ENCODE measurements around the gene SH3D19. TPM values are rescaled to one million over a fixed set of nuclear protein-coding genes. Genes with fewer than 3 reads are reported as not detected.

The SH3D19 gene
- total RNA-seq, 3 donors from 2014 or later: 97.5 to 140 (median 102) TPM

DNA sequence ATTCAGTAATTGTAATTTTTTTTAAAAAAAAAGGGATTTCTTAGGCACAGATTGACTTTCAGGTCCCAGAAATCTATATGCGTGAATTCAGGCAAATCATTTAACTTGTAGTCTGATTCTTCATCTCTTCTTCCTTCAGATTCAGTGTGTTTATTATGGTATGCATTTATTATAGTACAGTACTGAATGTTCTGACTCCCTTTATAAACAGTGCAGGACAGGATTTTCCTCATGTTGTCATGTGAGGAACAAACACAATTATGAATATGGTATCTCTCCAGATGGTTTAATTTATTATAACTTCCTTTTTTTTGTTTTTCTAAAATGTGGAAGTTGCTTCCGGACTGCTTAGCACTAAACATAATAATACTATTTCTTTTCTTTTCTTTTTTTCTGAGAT, 171.8 kb downstream of the SH3D19 start:
- H3K36me3 ChIP-seq (ENCODE audit: low read depth): no peaks in the 10 kb centered on the region
- ATAC-seq (peak; percentile 54), DNase-seq (no peak)
- H3K9me3 ChIP-seq: no peaks in the 10 kb centered on the region
- TF ChIP-seq, protein P1, sequence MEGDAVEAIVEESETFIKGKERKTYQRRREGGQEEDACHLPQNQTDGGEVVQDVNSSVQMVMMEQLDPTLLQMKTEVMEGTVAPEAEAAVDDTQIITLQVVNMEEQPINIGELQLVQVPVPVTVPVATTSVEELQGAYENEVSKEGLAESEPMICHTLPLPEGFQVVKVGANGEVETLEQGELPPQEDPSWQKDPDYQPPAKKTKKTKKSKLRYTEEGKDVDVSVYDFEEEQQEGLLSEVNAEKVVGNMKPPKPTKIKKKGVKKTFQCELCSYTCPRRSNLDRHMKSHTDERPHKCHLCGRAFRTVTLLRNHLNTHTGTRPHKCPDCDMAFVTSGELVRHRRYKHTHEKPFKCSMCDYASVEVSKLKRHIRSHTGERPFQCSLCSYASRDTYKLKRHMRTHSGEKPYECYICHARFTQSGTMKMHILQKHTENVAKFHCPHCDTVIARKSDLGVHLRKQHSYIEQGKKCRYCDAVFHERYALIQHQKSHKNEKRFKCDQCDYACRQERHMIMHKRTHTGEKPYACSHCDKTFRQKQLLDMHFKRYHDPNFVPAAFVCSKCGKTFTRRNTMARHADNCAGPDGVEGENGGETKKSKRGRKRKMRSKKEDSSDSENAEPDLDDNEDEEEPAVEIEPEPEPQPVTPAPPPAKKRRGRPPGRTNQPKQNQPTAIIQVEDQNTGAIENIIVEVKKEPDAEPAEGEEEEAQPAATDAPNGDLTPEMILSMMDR (IDR thresholded peaks at IDR 0.05): no peak
- no peaks in the 10 kb centered on the region for H3K4me1 ChIP-seq (ENCODE audit: low read depth)
- intact Hi-C loops (cut with DNase I, micrococcal nuclease): no loop called here
- H3K4me3 ChIP-seq: no peak overlapping the region

DNA sequence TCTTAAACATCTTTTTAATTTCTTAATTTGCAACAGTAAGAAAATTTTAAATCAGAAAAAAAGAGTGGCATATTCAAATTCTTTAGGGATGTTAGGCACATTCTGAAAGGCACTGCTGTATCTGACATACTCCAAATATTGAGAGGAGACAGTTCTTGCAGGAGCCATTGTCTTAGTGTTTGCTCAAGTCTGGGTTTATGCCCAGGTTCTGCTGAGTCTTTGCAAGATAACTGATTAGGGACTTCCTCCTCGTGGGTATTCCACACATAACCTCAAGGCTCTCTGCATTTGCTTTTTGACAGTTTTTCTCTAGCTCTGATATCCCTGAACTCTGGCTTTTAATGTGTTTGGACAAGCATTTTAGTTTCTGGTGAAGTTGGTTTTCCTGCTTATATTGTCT, 173.4 kb downstream of the SH3D19 start:
- Histone ChIP-seq H3K36me3 (ENCODE audit: low read depth) (no peaks in the 10 kb centered on the region), H3K9me3 (no peaks in the 10 kb centered on the region), H3K4me3 (no peak overlapping the region), H3K4me1 (ENCODE audit: low read depth) (no peaks in the 10 kb centered on the region)
- TF ChIP-seq, protein P1 (IDR thresholded peaks at IDR 0.05): no peak
- intact Hi-C loops (cut with DNase I, micrococcal nuclease): no loop called here
- ATAC-seq: no peak
- DNase-seq: no peak

GRCh38 chr4:151150821-151151580, 174.4 kb downstream of the SH3D19 start:
- ATAC-seq (no peak), DNase-seq (no peak)
- Histone ChIP-seq H3K4me3 (no peak overlapping the region), H3K36me3 (ENCODE audit: low read depth) (no peaks in the 10 kb centered on the region), H3K4me1 (ENCODE audit: low read depth) (no peaks in the 10 kb centered on the region), H3K9me3 (no peaks in the 10 kb centered on the region)
- intact Hi-C loops (cut with DNase I, micrococcal nuclease): no loop called here
- TF ChIP-seq, protein P1 (IDR thresholded peaks at IDR 0.05): no peak

- Histone ChIP-seq H3K4me1 (ENCODE audit: low read depth) (no peaks in the 10 kb centered on the region), H3K36me3 (ENCODE audit: low read depth) (no peaks in the 10 kb centered on the region), H3K4me3 (no peak overlapping the region), H3K9me3 (no peaks in the 10 kb centered on the region)
- ATAC-seq (no peak), DNase-seq (no peak)
- intact Hi-C loops (cut with DNase I, micrococcal nuclease): no loop called here
- TF ChIP-seq, protein P1 (IDR thresholded peaks at IDR 0.05): no peak
Measured at GRCh38 chr4:151148261-151148660, 177.1 kb downstream of the SH3D19 start.

DNA sequence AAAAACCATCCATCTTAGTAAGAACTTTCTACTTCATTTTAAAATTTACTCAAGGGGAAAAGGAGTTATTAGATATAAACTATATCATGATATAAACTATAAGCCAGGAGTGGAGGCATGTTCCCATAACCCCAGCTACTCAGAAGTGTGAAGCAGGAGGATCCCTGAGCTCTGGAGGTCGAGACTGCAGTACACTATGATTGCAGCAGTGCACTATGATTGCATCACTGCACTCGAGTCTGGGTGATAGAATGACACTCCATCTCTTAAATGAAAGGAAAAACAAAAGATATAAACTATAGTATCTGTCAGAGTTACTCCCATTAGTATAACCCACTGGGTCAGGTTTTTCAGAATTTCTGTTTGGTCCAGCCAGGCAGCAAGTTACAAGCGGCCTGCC, 178.4 kb downstream of the SH3D19 start:
- no peaks in the 10 kb centered on the region for H3K36me3 ChIP-seq (ENCODE audit: low read depth)
- H3K4me3 ChIP-seq: no peak overlapping the region
- ATAC-seq (no peak), DNase-seq (no peak)
- H3K9me3 ChIP-seq: no peaks in the 10 kb centered on the region
- H3K4me1 ChIP-seq (ENCODE audit: low read depth): no peaks in the 10 kb centered on the region
- TF ChIP-seq, protein P1 (IDR thresholded peaks at IDR 0.05): no peak
- intact Hi-C loops (cut with DNase I, micrococcal nuclease): no loop called here
